H9 (cell line): ENCODE data around the gene VOPP1. TPM values are rescaled to one million over a fixed set of nuclear protein-coding genes. Genes with fewer than 3 reads are reported as not detected.

Source experiments
- DNase-seq: peaks from one replicate; pipeline ENCODE4 v3.0.0-alpha.2; 2017
- H2AFZ ChIP-seq: one replicate; pipeline ENCODE4 v1.6.1; 2013; ENCODE audit warnings: mild to moderate bottlenecking, low read length, control low read depth, moderate library complexity
- H2AK5ac ChIP-seq: 2 replicates; pipeline ENCODE4 v1.6.1; 2013; ENCODE audit warnings: low read length, control low read depth, mixed read lengths; ENCODE audit not compliant: insufficient read length
- H2BK120ac ChIP-seq: one replicate; pipeline ENCODE4 v1.6.1; 2013; ENCODE audit warnings: low read depth, mild to moderate bottlenecking, low read length, control low read depth, inconsistent platforms; ENCODE audit not compliant: poor library complexity, severe bottlenecking
- H2BK12ac ChIP-seq: 2 replicates; pipeline ENCODE4 v1.6.1; 2013; ENCODE audit warnings: low read length, control low read depth, mixed read lengths, low read depth; ENCODE audit not compliant: insufficient read length
- H2BK15ac ChIP-seq: 2 replicates; pipeline ENCODE4 v1.6.1; 2013; ENCODE audit warnings: low read depth, low read length, control low read depth
- H2BK20ac ChIP-seq: one replicate; pipeline ENCODE4 v1.6.1; 2013; ENCODE audit warnings: low read depth, mild to moderate bottlenecking, low read length, control low read depth, inconsistent platforms; ENCODE audit not compliant: poor library complexity, severe bottlenecking
- H2BK5ac ChIP-seq: 2 replicates; pipeline ENCODE4 v1.6.1; 2013; ENCODE audit warnings: low read length, control low read depth, mixed read lengths; ENCODE audit not compliant: insufficient read length
- H3K14ac ChIP-seq: 2 replicates; pipeline ENCODE4 v1.6.1; 2013; ENCODE audit warnings: low read length, control low read depth; ENCODE audit not compliant: insufficient read depth
- H3K18ac ChIP-seq: 2 replicates; pipeline ENCODE4 v1.6.1; 2013; ENCODE audit warnings: low read depth, mild to moderate bottlenecking, mixed read lengths, low read length, control low read depth; ENCODE audit not compliant: insufficient read length
- H3K23ac ChIP-seq: 2 replicates; pipeline ENCODE4 v1.6.1; 2013; ENCODE audit warnings: low read length, control low read depth, mixed read lengths, low read depth; ENCODE audit not compliant: insufficient read length
- H3K23me2 ChIP-seq: 2 replicates; pipeline ENCODE4 v1.6.1; 2013; ENCODE audit warnings: low read depth, mild to moderate bottlenecking, mixed read lengths, low read length, control low read depth; ENCODE audit not compliant: insufficient read length, poor library complexity, severe bottlenecking
- H3K27ac ChIP-seq: 2 replicates; pipeline ENCODE4 v1.5.1; 2013; ENCODE audit warnings: low read length, control low read depth, mixed read lengths, low read depth; ENCODE audit not compliant: insufficient read length
- H3K27me3 ChIP-seq: 2 replicates; pipeline ENCODE4 v1.6.1; 2013; ENCODE audit warnings: low read length, control low read depth, inconsistent platforms; ENCODE audit not compliant: insufficient read depth
- H3K4ac ChIP-seq: 2 replicates; pipeline ENCODE4 v1.6.1; 2013; ENCODE audit warnings: low read depth, mild to moderate bottlenecking, control low read depth, inconsistent platforms, low read length, moderate library complexity
- H3K4me1 ChIP-seq: 2 replicates; pipeline ENCODE4 v1.6.1; 2013; ENCODE audit warnings: low read length, control low read depth, inconsistent platforms; ENCODE audit not compliant: insufficient read depth
- H3K4me2 ChIP-seq: 2 replicates; pipeline ENCODE4 v1.6.1; 2013; ENCODE audit warnings: low read length, control low read depth, mixed read lengths; ENCODE audit not compliant: insufficient read length, insufficient read depth
- H3K56ac ChIP-seq: 2 replicates; pipeline ENCODE4 v1.6.1; 2013; ENCODE audit warnings: low read depth, mild to moderate bottlenecking, mixed read lengths, low read length, control low read depth; ENCODE audit not compliant: insufficient read length
- H3K79me1 ChIP-seq: 2 replicates; pipeline ENCODE4 v1.6.1; 2013; ENCODE audit warnings: low read depth, mild to moderate bottlenecking, moderate library complexity, low read length, control low read depth, inconsistent platforms; ENCODE audit not compliant: insufficient read depth, poor library complexity, severe bottlenecking
- H3K79me2 ChIP-seq: 2 replicates; pipeline ENCODE4 v1.6.1; 2013; ENCODE audit warnings: low read length, control low read depth, inconsistent platforms; ENCODE audit not compliant: insufficient read depth
- H3K9ac ChIP-seq: 2 replicates; pipeline ENCODE4 v1.6.1; 2013; ENCODE audit warnings: low read length, control low read depth, mixed read lengths; ENCODE audit not compliant: insufficient read length; ENCODE audit errors: extremely low read depth
- H3K9me3 ChIP-seq: one replicate; pipeline ENCODE4 v1.6.1; 2013; ENCODE audit warnings: low read depth, low read length, inconsistent platforms; ENCODE audit not compliant: control insufficient read depth
- H3T11ph ChIP-seq: one replicate; pipeline ENCODE4 v1.6.1; 2013; ENCODE audit warnings: mild to moderate bottlenecking, low read length, control low read depth, inconsistent platforms
- H4K20me1 ChIP-seq: one replicate; pipeline ENCODE4 v1.6.1; 2013; ENCODE audit not compliant: control insufficient read depth, insufficient read length, insufficient read depth
- H4K5ac ChIP-seq: 2 replicates; pipeline ENCODE4 v1.6.1; 2013; ENCODE audit warnings: low read depth, mild to moderate bottlenecking, mixed read lengths, low read length, control low read depth; ENCODE audit not compliant: insufficient read length
- H4K8ac ChIP-seq: replicated peaks from 2 replicates; pipeline ENCODE4 v1.6.1; 2013; ENCODE audit warnings: low read length, control low read depth, mixed read lengths, low read depth; ENCODE audit not compliant: insufficient read length
- H4K91ac ChIP-seq: 2 replicates; pipeline ENCODE4 v1.6.1; 2013; ENCODE audit warnings: low read depth, mild to moderate bottlenecking, moderate library complexity, mixed read lengths, low read length, control low read depth; ENCODE audit not compliant: insufficient read length
- H3K27ac Mint-ChIP-seq, 3 experiments: 2 replicates in 2 of 3; 3 replicates in 1 of 3; pipeline ENCODE4 v1.8.0; 2020 to 2021; ENCODE audit warnings: mixed read lengths in 3 of 3, mild to moderate bottlenecking in 1 of 3, moderate library complexity in 1 of 3
- H3K27me3 Mint-ChIP-seq: 2 replicates; pipeline ENCODE4 v1.8.0; 2021; ENCODE audit warnings: low read depth, mild to moderate bottlenecking, moderate library complexity, mixed read lengths
- H3K36me3 Mint-ChIP-seq, 3 experiments: 2 replicates in 2 of 3; 3 replicates in 1 of 3; pipeline ENCODE4 v1.8.0; 2020 to 2021; ENCODE audit warnings: low read depth in 3 of 3, mixed read lengths in 3 of 3; ENCODE audit not compliant: insufficient read depth in 1 of 3
- H3K4me1 Mint-ChIP-seq, 2 experiments: 2 replicates each; pipeline ENCODE4 v1.8.0; 2020; ENCODE audit warnings: mixed read lengths in 2 of 2
- H3K4me3 Mint-ChIP-seq, 2 experiments: 2 replicates in 1 of 2; 3 replicates in 1 of 2; pipeline ENCODE4 v1.8.0; 2020 to 2021; ENCODE audit warnings: mild to moderate bottlenecking in 2 of 2, mixed read lengths in 2 of 2, moderate library complexity in 1 of 2
- H3K9me3 Mint-ChIP-seq, 2 experiments: 2 replicates in 1 of 2; 3 replicates in 1 of 2; pipeline ENCODE4 v1.8.0; 2020; ENCODE audit warnings: mild to moderate bottlenecking in 2 of 2, mixed read lengths in 2 of 2, moderate library complexity in 1 of 2
- WGBS: extraction: QIAGEN DNeasy Blood & Tissue Kit; methylation state at CpG from one replicate; pipeline ENCODE4 v1.1.7; 2013; ENCODE audit warnings: missing lambda C conversion rate, low lambda C conversion rate, mixed read lengths; ENCODE audit not compliant: insufficient read length; ENCODE audit errors: extremely low coverage; 5-methylcytosine and 5-hydroxymethylcytosine counted together
- total RNA-seq: library from RNA; stranded (reverse); gene quantifications from 2 replicates; pipeline ENCODE4 v1.2.1, GENCODE V29; 2021
- TF ChIP-seq, protein P1 (sequence below): fragments of 200-600 bp; sonication (generic); conservative IDR thresholded peaks from 3 replicates; pipeline ENCODE4 v1.8.0; 2021; ENCODE audit warnings: antibody characterized with exemption, mild to moderate bottlenecking

VOPP1 gene
- total RNA-seq, 1 experiment from 2014 or later, result 55.7 TPM

DNA sequence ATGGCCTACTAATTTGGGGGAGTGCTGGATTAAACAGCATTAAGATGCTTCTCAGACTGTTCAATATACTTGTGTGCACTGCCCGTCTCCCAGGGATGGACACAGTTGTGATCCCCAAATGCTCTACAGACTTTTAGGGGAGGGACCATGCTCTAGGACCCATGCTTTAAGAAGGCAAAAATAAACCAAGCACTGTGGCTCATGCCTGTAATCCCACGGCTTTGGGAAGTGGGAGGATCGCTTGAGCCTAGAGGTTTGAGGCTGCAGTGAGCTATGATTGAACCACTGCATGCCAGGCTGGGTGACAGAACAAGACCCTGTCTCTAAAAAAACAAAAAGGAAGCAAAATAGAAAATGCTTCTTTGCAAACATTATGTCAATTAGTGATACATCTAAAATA, 102.6 kb downstream of the VOPP1 start:
- TF ChIP-seq, protein P1, sequence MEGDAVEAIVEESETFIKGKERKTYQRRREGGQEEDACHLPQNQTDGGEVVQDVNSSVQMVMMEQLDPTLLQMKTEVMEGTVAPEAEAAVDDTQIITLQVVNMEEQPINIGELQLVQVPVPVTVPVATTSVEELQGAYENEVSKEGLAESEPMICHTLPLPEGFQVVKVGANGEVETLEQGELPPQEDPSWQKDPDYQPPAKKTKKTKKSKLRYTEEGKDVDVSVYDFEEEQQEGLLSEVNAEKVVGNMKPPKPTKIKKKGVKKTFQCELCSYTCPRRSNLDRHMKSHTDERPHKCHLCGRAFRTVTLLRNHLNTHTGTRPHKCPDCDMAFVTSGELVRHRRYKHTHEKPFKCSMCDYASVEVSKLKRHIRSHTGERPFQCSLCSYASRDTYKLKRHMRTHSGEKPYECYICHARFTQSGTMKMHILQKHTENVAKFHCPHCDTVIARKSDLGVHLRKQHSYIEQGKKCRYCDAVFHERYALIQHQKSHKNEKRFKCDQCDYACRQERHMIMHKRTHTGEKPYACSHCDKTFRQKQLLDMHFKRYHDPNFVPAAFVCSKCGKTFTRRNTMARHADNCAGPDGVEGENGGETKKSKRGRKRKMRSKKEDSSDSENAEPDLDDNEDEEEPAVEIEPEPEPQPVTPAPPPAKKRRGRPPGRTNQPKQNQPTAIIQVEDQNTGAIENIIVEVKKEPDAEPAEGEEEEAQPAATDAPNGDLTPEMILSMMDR, result no peak
- H3K4me1 ChIP-seq, result no peaks in the 10 kb centered on the region
- H3K9me3 ChIP-seq, result peaks cover 11% of the 10 kb centered on the region
- H3K4me2 ChIP-seq, result no peak overlapping the region
- no peaks in the 10 kb centered on the region for H4K20me1 ChIP-seq
- no peak overlapping the region for H3K14ac ChIP-seq
- H2BK20ac ChIP-seq, result no peak overlapping the region
- no peak overlapping the region for H3T11ph ChIP-seq
- H3K56ac ChIP-seq, result no peak overlapping the region
- no peak overlapping the region for H2BK5ac ChIP-seq
- H4K91ac ChIP-seq, result no peak overlapping the region
- no peak overlapping the region for H3K4me3 Mint-ChIP-seq
- H3K23me2 ChIP-seq, result no peaks in the 10 kb centered on the region
- H2AK5ac ChIP-seq, result no peak overlapping the region
- H3K36me3 Mint-ChIP-seq, result peaks cover 44 to 49% (median 45%) of the 10 kb centered on the region in 3 experiments
- no peaks in the 10 kb centered on the region for H3K4me1 Mint-ChIP-seq
- no peak overlapping the region for H4K5ac ChIP-seq
- no peak overlapping the region for H2BK15ac ChIP-seq
- no peaks in the 10 kb centered on the region for H3K79me2 ChIP-seq
- no peaks in the 10 kb centered on the region for H3K27me3 ChIP-seq
- no CpG with 5 or more reads among the region's 3 CpGs for WGBS
- H3K79me1 ChIP-seq, result no peaks in the 10 kb centered on the region
- H3K27ac ChIP-seq, result no peak overlapping the region
- no peak overlapping the region for H3K23ac ChIP-seq
- H3K27ac Mint-ChIP-seq, result no peak overlapping the region
- DNase-seq, result no peak
- H3K9me3 Mint-ChIP-seq, result peaks cover 24 to 28% of the 10 kb centered on the region in 2 experiments
- no peak overlapping the region for H2BK120ac ChIP-seq
- H3K9ac ChIP-seq, result no peak overlapping the region
- H3K4ac ChIP-seq, result no peak overlapping the region
- no peak overlapping the region for H3K18ac ChIP-seq
- H4K8ac ChIP-seq, result no peak overlapping the region
- H2BK12ac ChIP-seq, result no peak overlapping the region
- H3K27me3 Mint-ChIP-seq, result no peaks in the 10 kb centered on the region; the same call in none of the 2 replicates
- H2AFZ ChIP-seq, result no peak overlapping the region
